Mammary epithelial cell (primary cell): Measurements from ENCODE around the gene CRB2.

Experiments
- EZH2 ChIP-seq: IDR thresholded peaks from 2 replicates; pipeline ENCODE4 v1.6.1; 2012; ENCODE audit warnings: low read length, inconsistent platforms, borderline replicate concordance
- TF ChIP-seq, protein P1 (sequence below), 2 donors: IDR thresholded peaks in 1 of 2; conservative IDR thresholded peaks in 1 of 2; 2 replicates each; pipeline ENCODE4 v1.5.1; 2011 to 2012; ENCODE audit warnings: inconsistent platforms in 2 of 2, low read length in 2 of 2, mild to moderate bottlenecking in 2 of 2, control low read depth in 1 of 2, low read depth in 1 of 2; ENCODE audit not compliant: insufficient read depth in 1 of 2; ENCODE audit errors: extremely low read depth in 1 of 2

DNA sequence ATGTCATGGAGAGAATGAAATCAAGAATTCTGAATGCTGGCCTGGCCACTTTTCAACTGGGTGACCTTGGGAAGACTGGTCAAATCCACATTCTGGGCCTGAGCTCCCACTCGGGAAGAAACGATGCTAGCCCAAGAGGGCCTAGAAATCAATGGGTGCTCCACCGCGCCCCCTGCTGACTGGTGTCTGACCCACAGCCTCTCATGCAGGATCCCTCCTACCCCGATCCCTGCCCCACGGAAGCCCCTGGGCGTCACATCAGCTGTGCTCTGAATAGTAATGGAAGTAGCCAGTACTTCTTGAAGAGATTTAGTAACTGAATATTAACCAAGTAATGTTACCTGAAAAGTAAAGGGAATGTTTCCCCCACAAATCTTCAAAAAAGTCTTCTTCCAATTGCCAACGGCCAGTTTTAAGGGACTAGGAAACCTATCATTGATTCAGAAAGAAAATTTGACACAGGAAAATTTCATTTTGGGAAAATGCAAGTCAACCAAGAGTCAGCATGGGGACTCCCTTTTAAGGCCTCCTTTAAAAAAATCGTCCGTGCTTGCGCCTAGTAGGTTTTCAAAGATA, 43.9 kb downstream of the CRB2 start:
- TF ChIP-seq, protein P1, sequence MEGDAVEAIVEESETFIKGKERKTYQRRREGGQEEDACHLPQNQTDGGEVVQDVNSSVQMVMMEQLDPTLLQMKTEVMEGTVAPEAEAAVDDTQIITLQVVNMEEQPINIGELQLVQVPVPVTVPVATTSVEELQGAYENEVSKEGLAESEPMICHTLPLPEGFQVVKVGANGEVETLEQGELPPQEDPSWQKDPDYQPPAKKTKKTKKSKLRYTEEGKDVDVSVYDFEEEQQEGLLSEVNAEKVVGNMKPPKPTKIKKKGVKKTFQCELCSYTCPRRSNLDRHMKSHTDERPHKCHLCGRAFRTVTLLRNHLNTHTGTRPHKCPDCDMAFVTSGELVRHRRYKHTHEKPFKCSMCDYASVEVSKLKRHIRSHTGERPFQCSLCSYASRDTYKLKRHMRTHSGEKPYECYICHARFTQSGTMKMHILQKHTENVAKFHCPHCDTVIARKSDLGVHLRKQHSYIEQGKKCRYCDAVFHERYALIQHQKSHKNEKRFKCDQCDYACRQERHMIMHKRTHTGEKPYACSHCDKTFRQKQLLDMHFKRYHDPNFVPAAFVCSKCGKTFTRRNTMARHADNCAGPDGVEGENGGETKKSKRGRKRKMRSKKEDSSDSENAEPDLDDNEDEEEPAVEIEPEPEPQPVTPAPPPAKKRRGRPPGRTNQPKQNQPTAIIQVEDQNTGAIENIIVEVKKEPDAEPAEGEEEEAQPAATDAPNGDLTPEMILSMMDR (conservative IDR thresholded peaks at IDR 0.05 in 1 of 2, IDR thresholded peaks at IDR 0.05 in 1 of 2; ENCODE audit: extremely low read depth in 1 of 2, insufficient read depth in 1 of 2, low read depth in 1 of 2, low read length in 2 of 2) = peak; percentile 40 to 56
- TF ChIP-seq EZH2 = no peak
